Heart left ventricle (tissue), 13 donors: ENCODE results near the gene PDCL2.

ENCODE experiments used
- POLR2A ChIP-seq, 2 donors: fragments of 450-650 bp; IDR thresholded peaks; one replicate each; pipeline ENCODE4 v1.6.1; 2017; ENCODE audit warnings: antibody characterized with exemption in 2 of 2, mild to moderate bottlenecking in 2 of 2, moderate library complexity in 2 of 2
- TF ChIP-seq, protein P1 (sequence below), 12 donors: fragments of 200-600 bp; sonication (generic) in 4 of 12; IDR thresholded peaks; one replicate each; pipeline versions ENCODE4 v1.5.0 to v1.8.0; 2018 to 2022; ENCODE audit warnings: antibody characterized with exemption in 12 of 12, mild to moderate bottlenecking in 5 of 12
- donor health status: ischemic (EF 13 %, LVEDD 7.1; RV severe dilation, severe dysfunction).
- donor health status: DM: no; HTN: yes; CAD: no.
- donor health status: DM: no; HTN: no; CAD: no.
- donor health status: ischemic (EF 25% LVEDD 6.9; RV normal size, moderate dysfunction).
- donor health status: ischemic (EF 25% LVEDD 5.7; RV mildly dilated, moderate dysfunction).
- donor health status: ischemic (EF 35%, LVEDD 5.7; RV mildly dilated, moderate dysfunction).
- donor health status: nonischemic (EF 11% LVEDD 7.7; RV severe dilation, severe dysfunction).
- donor health status: DM: yes; HTN: yes; CAD: no.
- donor health status: PGD.
- donor health status: ischemic (EF 29% LVEDD 5.4; RV normal size, mild dysfunction).
- donor health status: nonischemic (EF 23%, LVEDD 6.1; RV moderate dilation, normal function).

GRCh38 chr4:55507612-55508011 is 84.4 kb downstream of the PDCL2 start:
- TF ChIP-seq POLR2A (IDR thresholded peaks at IDR 0.05): no peak
- TF ChIP-seq, protein P1, sequence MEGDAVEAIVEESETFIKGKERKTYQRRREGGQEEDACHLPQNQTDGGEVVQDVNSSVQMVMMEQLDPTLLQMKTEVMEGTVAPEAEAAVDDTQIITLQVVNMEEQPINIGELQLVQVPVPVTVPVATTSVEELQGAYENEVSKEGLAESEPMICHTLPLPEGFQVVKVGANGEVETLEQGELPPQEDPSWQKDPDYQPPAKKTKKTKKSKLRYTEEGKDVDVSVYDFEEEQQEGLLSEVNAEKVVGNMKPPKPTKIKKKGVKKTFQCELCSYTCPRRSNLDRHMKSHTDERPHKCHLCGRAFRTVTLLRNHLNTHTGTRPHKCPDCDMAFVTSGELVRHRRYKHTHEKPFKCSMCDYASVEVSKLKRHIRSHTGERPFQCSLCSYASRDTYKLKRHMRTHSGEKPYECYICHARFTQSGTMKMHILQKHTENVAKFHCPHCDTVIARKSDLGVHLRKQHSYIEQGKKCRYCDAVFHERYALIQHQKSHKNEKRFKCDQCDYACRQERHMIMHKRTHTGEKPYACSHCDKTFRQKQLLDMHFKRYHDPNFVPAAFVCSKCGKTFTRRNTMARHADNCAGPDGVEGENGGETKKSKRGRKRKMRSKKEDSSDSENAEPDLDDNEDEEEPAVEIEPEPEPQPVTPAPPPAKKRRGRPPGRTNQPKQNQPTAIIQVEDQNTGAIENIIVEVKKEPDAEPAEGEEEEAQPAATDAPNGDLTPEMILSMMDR (IDR thresholded peaks at IDR 0.05): no peak
